Prostate gland (tissue), 2 donors: ENCODE data around the gene IRF6.

Source experiments
- CTCF ChIP-seq, 4 experiments: fragments of 200-600 bp in 2 of 4; fragments of 450-650 bp in 2 of 4; sonication (generic) in 2 of 4; IDR thresholded peaks; 1 replicate in 3 of 4; 2 replicates in 1 of 4; pipeline ENCODE4 v1.5.1; 2016 to 2019; ENCODE audit warnings: antibody characterized with exemption in 4 of 4, mild to moderate bottlenecking in 2 of 4, moderate library complexity in 2 of 4
- POLR2A ChIP-seq: fragments of 450-650 bp; IDR thresholded peaks from one replicate; pipeline ENCODE4 v1.6.1; 2016; ENCODE audit warnings: antibody characterized with exemption, mild to moderate bottlenecking
- POLR2AphosphoS5 ChIP-seq: sonication (generic); formaldehyde crosslinking; IDR thresholded peaks from one replicate; pipeline ENCODE4 v1.6.1; 2017; ENCODE audit warnings: antibody characterized with exemption

GRCh38 chr1:209816923-209817322 is 11.0 kb upstream of the IRF6 start:
- no peak for TF ChIP-seq POLR2A
- no peak for TF ChIP-seq CTCF (IDR thresholded peaks at IDR 0.05)
- no peak for TF ChIP-seq POLR2AphosphoS5
